OCI-LY7 (cell line): ENCODE measurements around the gene SMTNL2. TPM values are rescaled to one million over a fixed set of nuclear protein-coding genes. Genes with fewer than 3 reads are reported as not detected.
A peak's percentile ranks its signal among the peaks of the same experiment; 100 is the strongest.

Experiments used
- BruUV-seq: library from RNA; stranded (reverse); fragments of 400-500 nt; replicated peaks from 2 replicates; lab custom pipeline; 2021; lab: Mats Ljungman, UMichigan
- CTCF ChIA-PET: fragments of 300-600 bp; sonication (Branson Sonifier 250); formaldehyde crosslinking; loops from one replicate; lab custom pipeline; 2022; ENCODE audit warnings: antibody characterized with exemption; ENCODE audit not compliant: unreplicated experiment; lab: Charles Lee
- POLR2A ChIA-PET: fragments of 300-600 bp; sonication (Branson Sonifier 250); formaldehyde crosslinking; loops from one replicate; lab custom pipeline; 2022; ENCODE audit warnings: antibody characterized with exemption; lab: Charles Lee
- DNase-seq: peaks from one replicate; pipeline ENCODE4 v3.0.0-alpha.2; 2015; ENCODE audit warnings: low spot score
- H2AFZ ChIP-seq: fragments of 200-600 bp; sonication (generic), shearing (Covaris generic); 2 replicates; pipeline ENCODE4 v1.6.1; 2014; ENCODE audit warnings: mild to moderate bottlenecking, antibody characterized with exemption, low read length, moderate library complexity
- H3K27ac ChIP-seq: fragments of 200-600 bp; sonication (generic); 2 replicates; pipeline ENCODE4 v1.5.1; 2014; ENCODE audit warnings: mixed run types, low read depth, mild to moderate bottlenecking, moderate library complexity, low read length, inconsistent platforms; ENCODE audit not compliant: poor library complexity, severe bottlenecking
- H3K36me3 ChIP-seq: fragments of 200-600 bp; sonication (generic); 2 replicates; pipeline ENCODE4 v1.6.1; 2014; ENCODE audit warnings: mild to moderate bottlenecking, antibody characterized with exemption, low read length, moderate library complexity, mixed read lengths; ENCODE audit not compliant: insufficient read depth
- H3K4me1 ChIP-seq: fragments of 200-600 bp; sonication (generic); 2 replicates; pipeline ENCODE4 v1.5.1; 2014; ENCODE audit warnings: mild to moderate bottlenecking, low read length; ENCODE audit not compliant: insufficient read depth, poor library complexity, severe bottlenecking
- H3K4me2 ChIP-seq: fragments of 200-600 bp; sonication (generic); 2 replicates; pipeline ENCODE4 v1.6.1; 2014; ENCODE audit warnings: mild to moderate bottlenecking, low read length
- H3K4me3 ChIP-seq: fragments of 200-600 bp; sonication (generic); 2 replicates; pipeline ENCODE4 v1.5.1; 2014; ENCODE audit warnings: mild to moderate bottlenecking, low read depth, low read length; ENCODE audit not compliant: poor library complexity, severe bottlenecking
- H3K79me2 ChIP-seq: fragments of 200-600 bp; sonication (generic); 2 replicates; pipeline ENCODE4 v1.6.1; 2016; ENCODE audit warnings: low read depth, mild to moderate bottlenecking, low read length, moderate library complexity, mixed read lengths; ENCODE audit not compliant: insufficient read depth
- H3K9me2 ChIP-seq: fragments of 200-600 bp; sonication (generic); 2 replicates; pipeline ENCODE4 v1.6.1; 2016; ENCODE audit warnings: mild to moderate bottlenecking, low read length, mixed read lengths; ENCODE audit not compliant: insufficient read depth
- H3K9me3 ChIP-seq: fragments of 200-600 bp; sonication (generic); 2 replicates; pipeline ENCODE4 v1.6.1; 2014; ENCODE audit warnings: mild to moderate bottlenecking, mixed run types, low read length, mixed read lengths
- H4K20me1 ChIP-seq: fragments of 200-600 bp; sonication (generic); 2 replicates; pipeline ENCODE4 v1.6.1; 2014; ENCODE audit warnings: mild to moderate bottlenecking, antibody characterized with exemption, low read length, moderate library complexity, mixed read lengths; ENCODE audit not compliant: insufficient read depth
- CTCF ChIP-seq: fragments of 200-600 bp; sonication (generic); conservative IDR thresholded peaks from 2 replicates; pipeline ENCODE4 v1.5.1; 2014; ENCODE audit warnings: mild to moderate bottlenecking, antibody characterized with exemption, low read length, moderate library complexity, mixed read lengths
- EZH2phosphoT487 ChIP-seq: fragments of 200-600 bp; sonication (generic); IDR thresholded peaks from 2 replicates; pipeline ENCODE4 v1.6.1; 2018; ENCODE audit warnings: low read depth, borderline replicate concordance, mild to moderate bottlenecking, mixed run types, antibody characterized with exemption, low read length, moderate library complexity, mixed read lengths
- intact Hi-C: fragments of 100-400 bp; cut with micrococcal nuclease; formaldehyde crosslinking; loops from one replicate; pipeline ENCODE4 v1.10.0; 2022; ENCODE audit not compliant: unreplicated experiment
- total RNA-seq, 2 experiments: library from RNA; depleted of rRNA in 1 of 2; stranded (reverse); fragments of >200 nt in 1 of 2; shearing (Covaris generic) in 1 of 2; gene quantifications; 2 replicates each; pipeline ENCODE4 v1.2.3, GENCODE V29; 2014 to 2022

Gene SMTNL2
- total RNA-seq, 2 experiments from 2014 or later, result not detected

DNA sequence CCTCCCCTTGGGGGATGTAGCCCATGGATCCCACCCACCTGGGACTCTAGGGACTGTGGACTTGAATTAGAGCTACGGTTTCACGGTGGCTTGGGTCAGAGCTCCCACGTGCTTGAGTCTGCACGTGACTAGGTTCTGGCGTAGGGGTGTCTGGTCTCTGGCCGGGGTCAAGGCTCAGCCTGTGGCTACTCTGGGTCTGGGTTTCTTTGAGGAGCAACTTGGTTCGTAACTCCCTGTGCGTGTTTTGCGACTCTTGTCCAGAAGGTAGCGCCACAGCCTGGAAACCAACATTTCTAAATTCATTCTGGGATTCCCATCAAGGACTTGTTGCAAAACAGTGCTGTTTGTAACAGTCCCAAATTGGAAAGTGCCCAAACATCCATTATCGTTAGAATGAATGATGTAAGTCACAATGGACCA lies 23.5 kb upstream of the SMTNL2 start:
- H3K36me3 ChIP-seq, result no peaks in the 10 kb centered on the region
- H3K27ac ChIP-seq, result no peak overlapping the region
- no peak for TF ChIP-seq EZH2phosphoT487
- peak; percentile 55 for TF ChIP-seq CTCF
- no TSS peak for BruUV-seq
- ChIA-PET POLR2A (no interaction called here), CTCF (no interaction called here)
- peaks cover 38% of the 10 kb centered on the region for H3K4me1 ChIP-seq
- no peak overlapping the region for H2AFZ ChIP-seq
- H3K4me3 ChIP-seq, result no peak overlapping the region
- no peaks in the 10 kb centered on the region for H4K20me1 ChIP-seq
- H3K9me3 ChIP-seq, result no peaks in the 10 kb centered on the region
- H3K4me2 ChIP-seq, result no peak overlapping the region
- DNase-seq, result no peak
- no peaks in the 10 kb centered on the region for H3K79me2 ChIP-seq
- H3K9me2 ChIP-seq, result no peaks in the 10 kb centered on the region
- intact Hi-C loops, result loop anchor here (10.0 kb wide), 1 partner anchor 144 kb away; the partner anchor contains the start of gene PELP1

GRCh38 chr17:4562015-4562969 lies 22.0 kb upstream of the SMTNL2 start:
- Histone ChIP-seq H3K36me3 (no peaks in the 10 kb centered on the region), H2AFZ (peak overlapping the region; percentile 70; the same call in 1 of the 2 replicates), H3K4me2 (peak overlapping the region; percentile 61), H3K4me3 (peak overlapping the region; percentile 28), H4K20me1 (no peaks in the 10 kb centered on the region), H3K79me2 (no peaks in the 10 kb centered on the region), H3K27ac (peak overlapping the region; percentile 20), H3K9me3 (no peaks in the 10 kb centered on the region), H3K9me2 (no peaks in the 10 kb centered on the region), H3K4me1 (peaks cover 29% of the 10 kb centered on the region)
- ChIA-PET POLR2A (interaction anchor here (0.5 to 0.7 kb wide), 5 partner anchors 87 to 790 kb away, joined by 3 read pairs; no protein-coding TSS in a partner anchor), CTCF (interaction anchor here (0.6 to 1.3 kb wide), 3 partner anchors 141 to 245 kb away, joined by 3 to 4 read pairs (median 4); partner anchors contain the start of gene ARRB2)
- intact Hi-C loops, result loop anchor here (10.0 kb wide), 1 partner anchor 143 kb away; the partner anchor contains the start of gene PELP1
- TF ChIP-seq EZH2phosphoT487, result no peak
- no peak for TF ChIP-seq CTCF
- no TSS peak for BruUV-seq
- peak; percentile 32 for DNase-seq
